Nephron (organoid): ENCODE measurements around the gene DIDO1.

Source experiments
- H3K27ac Mint-ChIP-seq, 3 experiments: 2 replicates each; pipeline ENCODE4 v1.8.0; 2020; ENCODE audit warnings: mixed read lengths in 3 of 3, mild to moderate bottlenecking in 2 of 3, moderate library complexity in 1 of 3
- H3K27me3 Mint-ChIP-seq: 2 replicates; pipeline ENCODE4 v1.8.0; 2021; ENCODE audit warnings: low read depth, mild to moderate bottlenecking, moderate library complexity, mixed read lengths
- H3K36me3 Mint-ChIP-seq: 2 replicates; pipeline ENCODE4 v1.8.0; 2020; ENCODE audit warnings: low read depth, mixed read lengths
- H3K4me1 Mint-ChIP-seq: 2 replicates; pipeline ENCODE4 v1.8.0; 2020; ENCODE audit warnings: mixed read lengths
- H3K4me3 Mint-ChIP-seq, 3 experiments: 2 replicates each; pipeline ENCODE4 v1.8.0; 2020; ENCODE audit warnings: mild to moderate bottlenecking in 3 of 3, mixed read lengths in 3 of 3, moderate library complexity in 2 of 3
- H3K9me3 Mint-ChIP-seq: 2 replicates; pipeline ENCODE4 v1.8.0; 2020; ENCODE audit warnings: mixed read lengths
- CTCF ChIP-seq, 3 experiments: fragments of 200-600 bp; sonication (generic); IDR thresholded peaks; one replicate each; pipeline ENCODE4 v1.5.0; 2021; ENCODE audit warnings: antibody characterized with exemption in 3 of 3; ENCODE audit not compliant: unreplicated experiment in 3 of 3

Gene DIDO1

DNA sequence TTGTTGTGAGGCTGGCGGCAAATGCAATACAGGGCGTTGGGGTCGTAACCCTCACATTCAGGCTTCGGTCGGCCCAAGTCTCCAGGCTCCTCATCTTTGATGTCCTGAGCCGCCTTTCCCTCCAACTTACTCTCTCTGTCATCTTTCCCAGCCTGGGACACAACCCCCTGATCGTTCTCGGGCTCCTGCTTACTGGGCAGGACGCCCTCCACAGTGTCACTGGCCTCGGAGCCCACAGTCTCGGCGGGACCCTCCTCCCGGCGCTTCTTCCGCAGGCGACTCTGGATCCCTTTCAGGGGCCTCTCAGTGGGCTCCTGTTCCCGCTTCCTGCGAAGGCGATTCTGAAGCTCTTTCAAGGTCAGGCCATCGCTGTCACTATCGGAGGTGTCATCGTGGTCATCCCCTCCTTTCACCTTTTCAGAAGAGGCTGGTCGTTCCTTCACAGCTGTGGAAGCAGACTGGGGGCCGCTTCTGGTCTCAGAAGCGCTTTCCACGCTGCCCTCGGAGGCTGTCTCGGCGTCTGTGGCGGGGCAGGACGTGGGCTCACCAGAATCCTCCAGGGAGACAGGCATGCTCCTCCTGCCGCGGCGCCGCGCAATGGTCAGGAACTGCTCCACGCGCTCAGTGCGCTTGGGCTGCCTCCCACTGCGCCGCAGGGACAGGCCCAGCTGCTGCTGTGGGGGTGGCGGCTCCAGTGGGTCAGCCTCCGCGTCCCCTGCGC, 15.4 kb downstream of the DIDO1 start:
- no peaks in the 10 kb centered on the region for H3K27me3 Mint-ChIP-seq
- TF ChIP-seq CTCF (IDR thresholded peaks at IDR 0.05; ENCODE audit: unreplicated experiment in 3 of 3): no peak
- peaks cover 62% of the 10 kb centered on the region for H3K36me3 Mint-ChIP-seq
- H3K27ac Mint-ChIP-seq: no peak overlapping the region
- H3K9me3 Mint-ChIP-seq: no peaks in the 10 kb centered on the region
- H3K4me1 Mint-ChIP-seq: peaks cover 19% of the 10 kb centered on the region
- H3K4me3 Mint-ChIP-seq: no peak overlapping the region

DNA sequence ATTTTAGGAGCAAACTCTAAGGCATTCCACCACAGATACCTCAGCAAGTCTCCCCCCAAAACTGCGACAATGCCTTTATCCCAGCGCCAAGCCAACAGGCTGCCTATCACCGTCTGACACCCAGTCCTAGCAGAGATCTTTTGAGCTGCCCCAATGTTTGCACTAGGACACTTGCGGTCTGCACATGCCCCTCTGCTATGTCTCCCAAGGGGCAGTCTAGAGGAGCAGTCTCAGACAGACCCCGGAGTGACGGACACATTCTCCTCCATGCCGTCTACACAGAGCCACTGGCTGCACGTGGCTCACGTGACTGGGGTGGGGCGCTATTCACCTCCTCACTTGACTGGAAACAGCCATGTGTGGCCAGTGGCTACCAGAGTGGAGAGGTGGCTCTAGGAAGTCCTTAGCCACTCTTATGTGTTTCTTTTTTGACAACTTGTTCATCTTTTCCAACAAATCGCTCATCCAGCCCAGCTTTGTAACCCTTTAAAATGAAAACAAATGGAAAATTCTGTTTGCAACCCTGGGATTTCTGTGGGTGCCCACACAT, 16.0 kb downstream of the DIDO1 start:
- H3K27me3 Mint-ChIP-seq: no peaks in the 10 kb centered on the region
- peaks cover 69% of the 10 kb centered on the region for H3K36me3 Mint-ChIP-seq
- no peak for TF ChIP-seq CTCF (IDR thresholded peaks at IDR 0.05; ENCODE audit: unreplicated experiment in 3 of 3)
- peaks cover 15% of the 10 kb centered on the region for H3K4me1 Mint-ChIP-seq
- H3K27ac Mint-ChIP-seq: no peak overlapping the region
- no peak overlapping the region for H3K4me3 Mint-ChIP-seq
- no peaks in the 10 kb centered on the region for H3K9me3 Mint-ChIP-seq

GRCh38 chr20:62908971-62909791, 17.1 kb downstream of the DIDO1 start:
- Mint-ChIP-seq H3K9me3 (no peaks in the 10 kb centered on the region), H3K27ac (no peak overlapping the region), H3K27me3 (no peaks in the 10 kb centered on the region), H3K36me3 (peaks cover 78% of the 10 kb centered on the region), H3K4me3 (no peak overlapping the region), H3K4me1 (peaks cover 4% of the 10 kb centered on the region)
- no peak for TF ChIP-seq CTCF (IDR thresholded peaks at IDR 0.05; ENCODE audit: unreplicated experiment in 3 of 3)

- peak; percentile 36 to 56 (median 45) for TF ChIP-seq CTCF (IDR thresholded peaks at IDR 0.05; ENCODE audit: unreplicated experiment in 3 of 3)
- H3K9me3 Mint-ChIP-seq: no peaks in the 10 kb centered on the region
- H3K36me3 Mint-ChIP-seq: peaks cover 85% of the 10 kb centered on the region
- no peak overlapping the region for H3K4me3 Mint-ChIP-seq
- H3K27me3 Mint-ChIP-seq: no peaks in the 10 kb centered on the region
- no peak overlapping the region for H3K27ac Mint-ChIP-seq
- H3K4me1 Mint-ChIP-seq: no peaks in the 10 kb centered on the region
Measured at GRCh38 chr20:62907384-62908317, 18.7 kb downstream of the DIDO1 start.

DNA sequence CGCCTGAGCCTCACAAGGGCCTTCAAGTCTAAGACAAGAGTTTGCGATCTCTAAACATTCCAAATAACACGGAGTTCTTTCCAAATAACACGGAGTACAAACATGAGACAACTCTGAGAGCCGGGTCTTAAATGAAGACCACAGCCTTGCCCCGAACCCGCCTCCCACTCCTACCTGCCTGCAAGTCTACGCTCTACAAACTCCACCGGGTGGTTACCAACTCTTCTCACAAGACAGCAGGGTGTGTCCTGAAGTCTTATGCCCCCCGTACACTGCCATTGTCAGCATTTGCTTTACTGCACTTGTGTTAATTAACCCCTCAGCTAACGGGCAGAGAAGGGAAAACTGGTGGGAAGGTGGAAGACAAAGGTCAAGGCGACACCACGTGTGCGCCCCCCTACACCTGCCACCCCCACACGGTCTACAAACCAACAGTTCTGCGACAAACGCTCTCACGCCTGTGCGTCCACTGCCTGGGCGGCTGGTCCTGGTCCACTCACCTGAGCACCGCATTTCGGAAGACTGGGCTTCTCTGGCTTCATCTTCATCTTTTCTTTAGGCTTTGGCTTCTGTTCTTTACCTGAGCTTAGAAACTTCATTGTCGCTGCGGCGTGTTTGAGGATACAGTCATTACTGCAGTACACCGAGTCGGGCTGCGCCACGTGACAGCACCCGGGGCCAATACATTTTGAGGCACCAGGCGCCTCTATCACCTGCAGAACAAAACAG, 19.5 kb downstream of the DIDO1 start:
- no peaks in the 10 kb centered on the region for H3K4me1 Mint-ChIP-seq
- no peaks in the 10 kb centered on the region for H3K27me3 Mint-ChIP-seq
- H3K4me3 Mint-ChIP-seq: no peak overlapping the region
- H3K36me3 Mint-ChIP-seq: peaks cover 90% of the 10 kb centered on the region
- no peak overlapping the region for H3K27ac Mint-ChIP-seq
- no peaks in the 10 kb centered on the region for H3K9me3 Mint-ChIP-seq
- no peak for TF ChIP-seq CTCF (IDR thresholded peaks at IDR 0.05; ENCODE audit: unreplicated experiment in 3 of 3)
